Calu3 (cell line): Measurements from ENCODE around the gene MRGPRF. TPM values are rescaled to one million over a fixed set of nuclear protein-coding genes. Genes with fewer than 3 reads are reported as not detected.

Experiments used
- BruUV-seq: library from RNA; stranded (reverse); fragments of 400-500 nt; replicated peaks from 2 replicates; lab custom pipeline; 2021; lab: Mats Ljungman, UMichigan
- CTCF ChIA-PET: fragments of 300-600 bp; sonication (Branson Sonifier 250); formaldehyde crosslinking; loops from one replicate; lab custom pipeline; 2022; ENCODE audit warnings: antibody characterized with exemption; lab: Charles Lee
- DNase-seq: peaks from one replicate; pipeline ENCODE4 v3.0.0; 2022
- H3K27ac Mint-ChIP-seq: one replicate; pipeline ENCODE4 v1.8.0; 2022; ENCODE audit warnings: mixed read lengths; ENCODE audit not compliant: unreplicated experiment
- H3K27me3 Mint-ChIP-seq: one replicate; pipeline ENCODE4 v1.8.0; 2022; ENCODE audit warnings: mixed read lengths; ENCODE audit not compliant: unreplicated experiment
- H3K36me3 Mint-ChIP-seq: one replicate; pipeline ENCODE4 v1.8.0; 2022; ENCODE audit warnings: mild to moderate bottlenecking, moderate library complexity, mixed read lengths; ENCODE audit not compliant: insufficient read depth, unreplicated experiment
- H3K4me1 Mint-ChIP-seq: one replicate; pipeline ENCODE4 v1.8.0; 2022; ENCODE audit warnings: mild to moderate bottlenecking, low read depth, mixed read lengths; ENCODE audit not compliant: unreplicated experiment
- H3K4me3 Mint-ChIP-seq: one replicate; pipeline ENCODE4 v1.8.0; 2022; ENCODE audit warnings: mild to moderate bottlenecking, low read depth, moderate library complexity, mixed read lengths; ENCODE audit not compliant: unreplicated experiment
- H3K9me3 Mint-ChIP-seq: one replicate; pipeline ENCODE4 v1.8.0; 2022; ENCODE audit warnings: low read depth, mixed read lengths; ENCODE audit not compliant: unreplicated experiment
- intact Hi-C: fragments of 100-400 bp; cut with micrococcal nuclease; formaldehyde crosslinking; loops from one replicate; pipeline ENCODE4 v1.10.0; 2022; ENCODE audit not compliant: unreplicated experiment
- total RNA-seq: library from RNA; stranded (reverse); gene quantifications from 2 replicates; pipeline ENCODE4 v1.2.3, GENCODE V29; 2022
- TF ChIP-seq, protein P1 (sequence below): fragments of 200-600 bp; IDR thresholded peaks from one replicate; pipeline ENCODE4 v1.8.0; 2022; ENCODE audit warnings: antibody characterized with exemption; ENCODE audit not compliant: unreplicated experiment

Gene MRGPRF
- total RNA-seq, 1 experiment from 2014 or later, result 0.14 TPM

DNA sequence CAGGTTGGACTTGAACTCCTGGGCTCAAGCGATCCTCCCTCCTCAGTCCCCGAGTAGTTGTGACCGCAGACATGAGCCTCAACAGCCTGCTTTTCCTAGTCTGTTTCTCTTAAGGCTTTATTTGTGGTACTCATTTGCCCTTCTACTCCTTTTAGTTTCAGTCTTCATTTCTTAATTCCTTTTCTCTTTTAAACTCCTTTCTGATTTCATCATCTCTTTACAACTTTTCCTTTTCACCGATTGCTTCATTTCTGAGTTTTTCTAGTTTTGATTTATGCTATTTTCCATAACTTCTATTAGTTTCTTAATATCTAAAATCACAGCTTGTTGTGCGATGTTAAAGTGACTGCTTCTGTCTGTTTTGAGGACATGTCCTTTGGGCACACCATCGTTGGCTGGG, 17.3 kb upstream of the MRGPRF start:
- no peak for DNase-seq
- intact Hi-C loops, result no loop called here
- Mint-ChIP-seq H3K4me1 (no peaks in the 10 kb centered on the region), H3K27me3 (peaks cover 42% of the 10 kb centered on the region), H3K36me3 (no peaks in the 10 kb centered on the region), H3K27ac (no peak overlapping the region), H3K9me3 (no peaks in the 10 kb centered on the region), H3K4me3 (no peak overlapping the region)
- TF ChIP-seq, protein P1, sequence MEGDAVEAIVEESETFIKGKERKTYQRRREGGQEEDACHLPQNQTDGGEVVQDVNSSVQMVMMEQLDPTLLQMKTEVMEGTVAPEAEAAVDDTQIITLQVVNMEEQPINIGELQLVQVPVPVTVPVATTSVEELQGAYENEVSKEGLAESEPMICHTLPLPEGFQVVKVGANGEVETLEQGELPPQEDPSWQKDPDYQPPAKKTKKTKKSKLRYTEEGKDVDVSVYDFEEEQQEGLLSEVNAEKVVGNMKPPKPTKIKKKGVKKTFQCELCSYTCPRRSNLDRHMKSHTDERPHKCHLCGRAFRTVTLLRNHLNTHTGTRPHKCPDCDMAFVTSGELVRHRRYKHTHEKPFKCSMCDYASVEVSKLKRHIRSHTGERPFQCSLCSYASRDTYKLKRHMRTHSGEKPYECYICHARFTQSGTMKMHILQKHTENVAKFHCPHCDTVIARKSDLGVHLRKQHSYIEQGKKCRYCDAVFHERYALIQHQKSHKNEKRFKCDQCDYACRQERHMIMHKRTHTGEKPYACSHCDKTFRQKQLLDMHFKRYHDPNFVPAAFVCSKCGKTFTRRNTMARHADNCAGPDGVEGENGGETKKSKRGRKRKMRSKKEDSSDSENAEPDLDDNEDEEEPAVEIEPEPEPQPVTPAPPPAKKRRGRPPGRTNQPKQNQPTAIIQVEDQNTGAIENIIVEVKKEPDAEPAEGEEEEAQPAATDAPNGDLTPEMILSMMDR, result no peak
- CTCF ChIA-PET, result interaction anchor here (1.3 kb wide), 1 partner anchor 19 kb away, joined by 4 read pairs; no protein-coding TSS in a partner anchor
- no TSS peak for BruUV-seq

DNA sequence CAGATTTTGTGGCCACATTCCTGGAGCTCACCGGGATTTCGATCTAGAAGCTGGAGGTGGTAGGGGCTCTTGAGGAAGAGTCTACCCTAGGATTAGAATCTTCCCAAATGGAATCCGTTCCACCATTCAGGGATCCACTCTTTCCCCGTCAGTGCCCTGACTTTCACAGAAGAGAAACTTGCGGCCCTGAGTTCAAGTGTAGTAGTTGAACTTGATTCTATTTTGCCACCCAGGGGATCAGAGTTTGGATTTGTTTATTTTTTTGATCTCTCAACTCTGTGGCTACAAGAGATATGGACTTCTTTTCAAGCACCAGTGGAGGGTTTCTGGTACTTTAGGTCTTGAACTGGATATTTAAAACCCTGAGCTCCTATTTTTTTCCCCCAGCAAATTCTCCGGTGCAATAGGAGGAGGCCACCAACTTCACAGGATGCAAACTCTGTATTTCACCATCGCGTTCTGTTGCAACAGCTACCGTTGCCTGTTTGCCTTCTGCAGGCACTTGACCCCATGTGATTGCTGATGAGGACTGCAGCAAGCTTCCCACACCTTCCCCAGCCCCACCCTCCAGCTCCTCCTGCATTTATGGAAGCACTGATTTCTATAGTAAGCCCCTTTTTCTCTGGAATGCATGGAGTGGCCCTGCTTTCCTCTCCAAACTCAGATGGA, 14.8 kb upstream of the MRGPRF start:
- H3K4me1 Mint-ChIP-seq, result no peaks in the 10 kb centered on the region
- no peaks in the 10 kb centered on the region for H3K9me3 Mint-ChIP-seq
- no TSS peak for BruUV-seq
- CTCF ChIA-PET, result no interaction called here
- intact Hi-C loops, result no loop called here
- no peak overlapping the region for H3K27ac Mint-ChIP-seq
- peaks cover 25% of the 10 kb centered on the region for H3K27me3 Mint-ChIP-seq
- DNase-seq, result no peak
- TF ChIP-seq, protein P1, result no peak
- no peak overlapping the region for H3K4me3 Mint-ChIP-seq
- no peaks in the 10 kb centered on the region for H3K36me3 Mint-ChIP-seq

DNA sequence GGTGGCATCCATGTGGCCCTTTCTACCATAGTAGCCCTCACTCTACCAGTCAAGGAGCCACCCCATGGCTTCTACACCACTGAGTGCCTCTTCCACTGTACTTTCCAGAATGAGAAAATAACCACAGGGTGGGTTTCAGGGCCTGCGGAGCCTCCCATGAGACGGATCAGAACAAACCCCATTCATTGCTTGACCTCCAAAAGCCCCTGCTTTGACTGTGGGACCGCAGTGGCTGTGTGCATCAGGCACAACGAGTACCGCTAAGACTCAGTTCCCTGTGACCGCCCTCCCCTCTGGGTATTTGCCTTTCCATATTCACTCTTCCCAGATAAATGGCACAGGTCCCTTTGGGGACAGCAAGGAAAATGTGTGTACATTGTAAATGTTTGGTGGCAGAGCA, 11.5 kb upstream of the MRGPRF start:
- H3K4me1 Mint-ChIP-seq, result no peaks in the 10 kb centered on the region
- H3K4me3 Mint-ChIP-seq, result no peak overlapping the region
- no peak overlapping the region for H3K27ac Mint-ChIP-seq
- no peak for DNase-seq
- TF ChIP-seq, protein P1, result no peak
- H3K27me3 Mint-ChIP-seq, result peaks cover 16% of the 10 kb centered on the region
- CTCF ChIA-PET, result interaction anchor here (0.7 kb wide), 1 partner anchor 27 kb away, joined by 4 read pairs; no protein-coding TSS in a partner anchor
- intact Hi-C loops, result no loop called here
- H3K36me3 Mint-ChIP-seq, result no peaks in the 10 kb centered on the region
- H3K9me3 Mint-ChIP-seq, result no peaks in the 10 kb centered on the region
- BruUV-seq, result no TSS peak

DNA sequence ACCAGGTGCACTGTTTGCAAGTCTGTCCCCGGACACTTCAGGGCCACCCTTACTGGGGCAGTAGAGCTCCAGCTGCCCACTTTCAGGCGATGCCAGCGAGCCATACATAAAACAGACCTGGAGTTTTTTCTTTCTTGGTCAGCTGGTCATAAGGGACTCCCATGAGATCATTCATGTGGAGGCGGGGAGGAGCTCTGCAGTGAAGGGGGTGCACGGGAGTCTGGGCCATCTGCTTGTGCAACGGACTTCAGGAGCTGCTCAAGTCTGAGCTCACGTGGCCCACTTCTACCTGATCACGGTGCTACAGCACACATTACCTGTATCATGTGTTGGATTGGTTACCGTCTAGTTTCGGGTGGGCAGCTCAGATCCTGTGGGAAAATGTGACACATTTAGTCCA, 9.2 kb upstream of the MRGPRF start:
- no peaks in the 10 kb centered on the region for H3K36me3 Mint-ChIP-seq
- intact Hi-C loops, result no loop called here
- no peaks in the 10 kb centered on the region for H3K9me3 Mint-ChIP-seq
- H3K27me3 Mint-ChIP-seq, result peaks cover 21% of the 10 kb centered on the region
- H3K4me1 Mint-ChIP-seq, result no peaks in the 10 kb centered on the region
- no peak overlapping the region for H3K27ac Mint-ChIP-seq
- TF ChIP-seq, protein P1, result no peak
- CTCF ChIA-PET, result interaction anchor here (0.6 kb wide), 1 partner anchor 62 kb away, joined by 3 read pairs; no protein-coding TSS in a partner anchor
- no peak overlapping the region for H3K4me3 Mint-ChIP-seq
- no TSS peak for BruUV-seq
- DNase-seq, result no peak
